ENCODE results near the gene MCFD2.

The MCFD2 gene

GRCh38 chr2:46863882-46864281 is 51.7 kb downstream of the MCFD2 start:
- Histone ChIP-seq H3K9me3 (ENCODE audit: control insufficient read depth in 2 of 2, low read length in 2 of 2) (peaks cover 0 to 4% of the 10 kb centered on the region in 2 donors), H3K27me3 (ENCODE audit: control insufficient read depth in 2 of 2, insufficient read depth in 2 of 2, low read length in 2 of 2) (no peaks in the 10 kb centered on the region), H3K36me3 (ENCODE audit: control insufficient read depth in 2 of 2, insufficient read depth in 2 of 2, low read length in 2 of 2) (no peaks in the 10 kb centered on the region), H3K9ac (ENCODE audit: low read depth in 1 of 2, low read length in 2 of 2) (no peak overlapping the region), H3K4me3 (ENCODE audit: low read length in 2 of 2) (no peak overlapping the region), H3K4me1 (ENCODE audit: control insufficient read depth in 2 of 2, insufficient read depth in 2 of 2, low read length in 2 of 2) (peaks cover 12 to 15% of the 10 kb centered on the region in 2 donors), H3K27ac (ENCODE audit: low read depth in 2 of 2, low read length in 2 of 2) (no peak overlapping the region)

- no peaks in the 10 kb centered on the region for H3K27me3 ChIP-seq (ENCODE audit: control insufficient read depth in 2 of 2, insufficient read depth in 2 of 2, low read length in 2 of 2)
- H3K4me3 ChIP-seq (ENCODE audit: low read length in 2 of 2): no peak overlapping the region
- no peak overlapping the region for H3K27ac ChIP-seq (ENCODE audit: low read depth in 2 of 2, low read length in 2 of 2)
- H3K9ac ChIP-seq (ENCODE audit: low read depth in 1 of 2, low read length in 2 of 2): no peak overlapping the region
- H3K4me1 ChIP-seq (ENCODE audit: control insufficient read depth in 2 of 2, insufficient read depth in 2 of 2, low read length in 2 of 2): peaks cover 12 to 20% of the 10 kb centered on the region in 2 donors
- no peaks in the 10 kb centered on the region for H3K36me3 ChIP-seq (ENCODE audit: control insufficient read depth in 2 of 2, insufficient read depth in 2 of 2, low read length in 2 of 2)
- peaks cover 0 to 4% of the 10 kb centered on the region in 2 donors for H3K9me3 ChIP-seq (ENCODE audit: control insufficient read depth in 2 of 2, low read length in 2 of 2)
Measured at GRCh38 chr2:46862514-46862913, 53.1 kb downstream of the MCFD2 start.

GRCh38 chr2:46861916-46862315 is 53.7 kb downstream of the MCFD2 start:
- no peaks in the 10 kb centered on the region for H3K27me3 ChIP-seq (ENCODE audit: control insufficient read depth in 2 of 2, insufficient read depth in 2 of 2, low read length in 2 of 2)
- H3K9ac ChIP-seq (ENCODE audit: low read depth in 1 of 2, low read length in 2 of 2): no peak overlapping the region
- peaks cover 0 to 4% of the 10 kb centered on the region in 2 donors for H3K9me3 ChIP-seq (ENCODE audit: control insufficient read depth in 2 of 2, low read length in 2 of 2)
- H3K4me3 ChIP-seq (ENCODE audit: low read length in 2 of 2): no peak overlapping the region
- H3K4me1 ChIP-seq (ENCODE audit: control insufficient read depth in 2 of 2, insufficient read depth in 2 of 2, low read length in 2 of 2): peaks cover 12 to 20% of the 10 kb centered on the region in 2 donors
- no peak overlapping the region for H3K27ac ChIP-seq (ENCODE audit: low read depth in 2 of 2, low read length in 2 of 2)
- H3K36me3 ChIP-seq (ENCODE audit: control insufficient read depth in 2 of 2, insufficient read depth in 2 of 2, low read length in 2 of 2): no peaks in the 10 kb centered on the region

- Histone ChIP-seq H3K27me3 (ENCODE audit: control insufficient read depth in 2 of 2, insufficient read depth in 2 of 2, low read length in 2 of 2) (no peaks in the 10 kb centered on the region), H3K9ac (ENCODE audit: low read depth in 1 of 2, low read length in 2 of 2) (no peak overlapping the region), H3K36me3 (ENCODE audit: control insufficient read depth in 2 of 2, insufficient read depth in 2 of 2, low read length in 2 of 2) (no peaks in the 10 kb centered on the region), H3K27ac (ENCODE audit: low read depth in 2 of 2, low read length in 2 of 2) (no peak overlapping the region), H3K4me1 (ENCODE audit: control insufficient read depth in 2 of 2, insufficient read depth in 2 of 2, low read length in 2 of 2) (peaks cover 0 to 5% of the 10 kb centered on the region in 2 donors), H3K9me3 (ENCODE audit: control insufficient read depth in 2 of 2, low read length in 2 of 2) (peaks cover 0 to 2% of the 10 kb centered on the region in 2 donors), H3K4me3 (ENCODE audit: low read length in 2 of 2) (no peak overlapping the region)
Measured at GRCh38 chr2:46859482-46859881, 56.1 kb downstream of the MCFD2 start.

- H3K36me3 ChIP-seq (ENCODE audit: control insufficient read depth in 2 of 2, insufficient read depth in 2 of 2, low read length in 2 of 2): no peaks in the 10 kb centered on the region
- H3K9me3 ChIP-seq (ENCODE audit: control insufficient read depth in 2 of 2, low read length in 2 of 2): no peaks in the 10 kb centered on the region
- H3K9ac ChIP-seq (ENCODE audit: low read depth in 1 of 2, low read length in 2 of 2): no peak overlapping the region
- H3K4me3 ChIP-seq (ENCODE audit: low read length in 2 of 2): no peak overlapping the region
- H3K27me3 ChIP-seq (ENCODE audit: control insufficient read depth in 2 of 2, insufficient read depth in 2 of 2, low read length in 2 of 2): no peaks in the 10 kb centered on the region
- peaks cover 0 to 5% of the 10 kb centered on the region in 2 donors for H3K4me1 ChIP-seq (ENCODE audit: control insufficient read depth in 2 of 2, insufficient read depth in 2 of 2, low read length in 2 of 2)
- H3K27ac ChIP-seq (ENCODE audit: low read depth in 2 of 2, low read length in 2 of 2): no peak overlapping the region
Measured at GRCh38 chr2:46858702-46859090, 56.9 kb downstream of the MCFD2 start.

- Histone ChIP-seq H3K9ac (ENCODE audit: low read depth in 1 of 2, low read length in 2 of 2) (no peak overlapping the region), H3K36me3 (ENCODE audit: control insufficient read depth in 2 of 2, insufficient read depth in 2 of 2, low read length in 2 of 2) (no peaks in the 10 kb centered on the region), H3K4me1 (ENCODE audit: control insufficient read depth in 2 of 2, insufficient read depth in 2 of 2, low read length in 2 of 2) (peaks cover 0 to 5% of the 10 kb centered on the region in 2 donors), H3K4me3 (ENCODE audit: low read length in 2 of 2) (no peak overlapping the region), H3K27me3 (ENCODE audit: control insufficient read depth in 2 of 2, insufficient read depth in 2 of 2, low read length in 2 of 2) (no peaks in the 10 kb centered on the region), H3K27ac (ENCODE audit: low read depth in 2 of 2, low read length in 2 of 2) (no peak overlapping the region), H3K9me3 (ENCODE audit: control insufficient read depth in 2 of 2, low read length in 2 of 2) (no peaks in the 10 kb centered on the region)
Measured at GRCh38 chr2:46857871-46858701, 57.5 kb downstream of the MCFD2 start.

GRCh38 chr2:46856336-46856735 is 59.3 kb downstream of the MCFD2 start:
- Histone ChIP-seq H3K4me1 (ENCODE audit: control insufficient read depth in 2 of 2, insufficient read depth in 2 of 2, low read length in 2 of 2) (peaks cover 0 to 5% of the 10 kb centered on the region in 2 donors), H3K9me3 (ENCODE audit: control insufficient read depth in 2 of 2, low read length in 2 of 2) (no peaks in the 10 kb centered on the region), H3K4me3 (ENCODE audit: low read length in 2 of 2) (no peak overlapping the region), H3K27ac (ENCODE audit: low read depth in 2 of 2, low read length in 2 of 2) (no peak overlapping the region), H3K27me3 (ENCODE audit: control insufficient read depth in 2 of 2, insufficient read depth in 2 of 2, low read length in 2 of 2) (no peaks in the 10 kb centered on the region), H3K36me3 (ENCODE audit: control insufficient read depth in 2 of 2, insufficient read depth in 2 of 2, low read length in 2 of 2) (no peaks in the 10 kb centered on the region), H3K9ac (ENCODE audit: low read depth in 1 of 2, low read length in 2 of 2) (no peak overlapping the region)

GRCh38 chr2:46855805-46856204 is 59.8 kb downstream of the MCFD2 start:
- Histone ChIP-seq H3K4me3 (ENCODE audit: low read length in 2 of 2) (no peak overlapping the region), H3K27me3 (ENCODE audit: control insufficient read depth in 2 of 2, insufficient read depth in 2 of 2, low read length in 2 of 2) (no peaks in the 10 kb centered on the region), H3K9ac (ENCODE audit: low read depth in 1 of 2, low read length in 2 of 2) (no peak overlapping the region), H3K9me3 (ENCODE audit: control insufficient read depth in 2 of 2, low read length in 2 of 2) (no peaks in the 10 kb centered on the region), H3K36me3 (ENCODE audit: control insufficient read depth in 2 of 2, insufficient read depth in 2 of 2, low read length in 2 of 2) (no peaks in the 10 kb centered on the region), H3K4me1 (ENCODE audit: control insufficient read depth in 2 of 2, insufficient read depth in 2 of 2, low read length in 2 of 2) (peaks cover 1 to 7% of the 10 kb centered on the region in 2 donors), H3K27ac (ENCODE audit: low read depth in 2 of 2, low read length in 2 of 2) (peak overlapping the region in 1 of 2 donors; percentile 46)

- H3K36me3 ChIP-seq (ENCODE audit: control insufficient read depth in 2 of 2, insufficient read depth in 2 of 2, low read length in 2 of 2): no peaks in the 10 kb centered on the region
- H3K9ac ChIP-seq (ENCODE audit: low read depth in 1 of 2, low read length in 2 of 2): no peak overlapping the region
- H3K27me3 ChIP-seq (ENCODE audit: control insufficient read depth in 2 of 2, insufficient read depth in 2 of 2, low read length in 2 of 2): no peaks in the 10 kb centered on the region
- H3K4me3 ChIP-seq (ENCODE audit: low read length in 2 of 2): no peak overlapping the region
- peak overlapping the region; percentile 4 to 53 for H3K27ac ChIP-seq (ENCODE audit: low read depth in 2 of 2, low read length in 2 of 2)
- no peaks in the 10 kb centered on the region for H3K9me3 ChIP-seq (ENCODE audit: control insufficient read depth in 2 of 2, low read length in 2 of 2)
- peaks cover 17 to 23% of the 10 kb centered on the region in 2 donors for H3K4me1 ChIP-seq (ENCODE audit: control insufficient read depth in 2 of 2, insufficient read depth in 2 of 2, low read length in 2 of 2)
Measured at GRCh38 chr2:46854260-46854659, 61.3 kb downstream of the MCFD2 start.

- Histone ChIP-seq H3K9me3 (ENCODE audit: control insufficient read depth in 2 of 2, low read length in 2 of 2) (no peaks in the 10 kb centered on the region), H3K4me1 (ENCODE audit: control insufficient read depth in 2 of 2, insufficient read depth in 2 of 2, low read length in 2 of 2) (peaks cover 33 to 34% of the 10 kb centered on the region in 2 donors), H3K9ac (ENCODE audit: low read depth in 1 of 2, low read length in 2 of 2) (no peak overlapping the region), H3K36me3 (ENCODE audit: control insufficient read depth in 2 of 2, insufficient read depth in 2 of 2, low read length in 2 of 2) (no peaks in the 10 kb centered on the region), H3K27me3 (ENCODE audit: control insufficient read depth in 2 of 2, insufficient read depth in 2 of 2, low read length in 2 of 2) (no peaks in the 10 kb centered on the region), H3K27ac (ENCODE audit: low read depth in 2 of 2, low read length in 2 of 2) (no peak overlapping the region), H3K4me3 (ENCODE audit: low read length in 2 of 2) (no peak overlapping the region)
Measured at GRCh38 chr2:46852598-46852997, 63.0 kb downstream of the MCFD2 start.
